Measurements from ENCODE around the gene HTT-AS.

DNA sequence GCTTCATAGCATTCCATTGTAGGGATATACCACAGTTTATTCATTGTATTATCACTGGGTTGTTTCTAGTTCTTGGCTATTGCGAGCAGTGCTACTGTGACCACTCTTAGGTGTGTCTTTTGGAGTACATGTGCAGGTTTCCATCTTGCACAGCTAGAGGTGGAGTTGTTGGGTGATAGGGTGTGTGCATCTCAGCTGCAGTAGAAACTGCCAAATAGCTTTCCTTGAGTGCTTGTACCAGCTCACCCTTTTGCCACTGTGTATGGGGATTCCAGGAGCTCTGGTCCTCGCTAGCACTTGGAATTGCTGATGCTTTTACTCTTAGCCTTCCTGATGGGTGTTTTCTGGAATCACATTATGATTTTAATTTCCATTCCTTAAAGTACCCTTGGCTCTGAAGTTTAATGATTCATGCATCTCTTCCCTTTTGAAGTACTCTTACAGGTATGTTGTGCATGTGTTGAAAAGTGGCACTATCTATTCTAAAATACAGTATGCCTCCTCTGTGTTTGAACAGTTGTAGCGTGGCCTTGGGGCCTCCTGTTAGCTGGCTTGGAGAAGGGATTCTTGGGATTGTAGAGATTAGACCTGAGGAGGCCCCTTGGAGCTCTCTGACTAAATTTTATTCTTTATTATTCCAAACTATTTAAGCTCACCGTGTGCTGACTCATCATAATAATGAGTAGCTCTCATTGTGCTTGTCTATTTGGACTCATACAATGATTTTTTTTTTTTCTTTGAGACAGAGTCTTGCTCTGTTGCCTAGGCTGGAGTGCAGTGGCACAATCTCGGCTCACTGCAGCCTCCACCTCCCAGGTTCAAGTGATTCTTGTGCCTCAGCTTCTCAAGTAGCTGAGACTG lies 38.5 kb upstream of the HTT-AS start:
- TF ChIP-seq, protein P1, sequence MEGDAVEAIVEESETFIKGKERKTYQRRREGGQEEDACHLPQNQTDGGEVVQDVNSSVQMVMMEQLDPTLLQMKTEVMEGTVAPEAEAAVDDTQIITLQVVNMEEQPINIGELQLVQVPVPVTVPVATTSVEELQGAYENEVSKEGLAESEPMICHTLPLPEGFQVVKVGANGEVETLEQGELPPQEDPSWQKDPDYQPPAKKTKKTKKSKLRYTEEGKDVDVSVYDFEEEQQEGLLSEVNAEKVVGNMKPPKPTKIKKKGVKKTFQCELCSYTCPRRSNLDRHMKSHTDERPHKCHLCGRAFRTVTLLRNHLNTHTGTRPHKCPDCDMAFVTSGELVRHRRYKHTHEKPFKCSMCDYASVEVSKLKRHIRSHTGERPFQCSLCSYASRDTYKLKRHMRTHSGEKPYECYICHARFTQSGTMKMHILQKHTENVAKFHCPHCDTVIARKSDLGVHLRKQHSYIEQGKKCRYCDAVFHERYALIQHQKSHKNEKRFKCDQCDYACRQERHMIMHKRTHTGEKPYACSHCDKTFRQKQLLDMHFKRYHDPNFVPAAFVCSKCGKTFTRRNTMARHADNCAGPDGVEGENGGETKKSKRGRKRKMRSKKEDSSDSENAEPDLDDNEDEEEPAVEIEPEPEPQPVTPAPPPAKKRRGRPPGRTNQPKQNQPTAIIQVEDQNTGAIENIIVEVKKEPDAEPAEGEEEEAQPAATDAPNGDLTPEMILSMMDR (IDR thresholded peaks at IDR 0.05; ENCODE audit: insufficient read depth, low read length, poor library complexity, severe bottlenecking): no peak
- TF ChIP-seq EZH2phosphoT487 (conservative IDR thresholded peaks at IDR 0.05; ENCODE audit: low read length): no peak
